ENCODE measurements around the gene ALG1. TPM values are rescaled to one million over a fixed set of nuclear protein-coding genes. Genes with fewer than 3 reads are reported as not detected.

ALG1 gene
- total and polyA plus RNA-seq, 2 of the 13 experiments (the other 11 are each of a cell fraction or from before 2014, with no cell fraction given) = 43.3 to 75.6 TPM

DNA sequence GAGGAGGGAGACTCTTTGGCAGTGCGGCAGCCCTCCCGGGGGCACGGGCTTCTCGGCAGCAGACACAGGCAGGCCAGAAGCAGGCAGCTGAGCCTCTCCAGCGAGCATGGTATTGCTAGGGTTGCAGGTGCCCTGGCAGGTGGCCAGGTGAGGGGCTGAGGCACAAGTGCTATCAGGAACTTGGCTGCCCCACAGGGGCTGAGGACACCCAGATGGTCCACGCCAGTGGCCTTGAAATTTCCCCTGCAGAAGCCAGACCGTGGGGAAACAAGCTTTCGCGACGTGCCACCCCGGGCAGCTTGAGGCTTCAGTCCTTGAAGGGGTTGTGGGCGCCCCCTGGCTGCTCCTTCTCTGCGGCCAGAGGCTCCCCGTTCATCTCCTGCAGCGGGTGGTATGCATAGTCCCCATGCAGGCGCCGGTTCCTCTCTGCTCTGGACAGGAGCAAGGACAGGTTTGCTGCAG, 46.4 kb upstream of the ALG1 start (continued):
- TF ChIP-seq, protein P1, sequence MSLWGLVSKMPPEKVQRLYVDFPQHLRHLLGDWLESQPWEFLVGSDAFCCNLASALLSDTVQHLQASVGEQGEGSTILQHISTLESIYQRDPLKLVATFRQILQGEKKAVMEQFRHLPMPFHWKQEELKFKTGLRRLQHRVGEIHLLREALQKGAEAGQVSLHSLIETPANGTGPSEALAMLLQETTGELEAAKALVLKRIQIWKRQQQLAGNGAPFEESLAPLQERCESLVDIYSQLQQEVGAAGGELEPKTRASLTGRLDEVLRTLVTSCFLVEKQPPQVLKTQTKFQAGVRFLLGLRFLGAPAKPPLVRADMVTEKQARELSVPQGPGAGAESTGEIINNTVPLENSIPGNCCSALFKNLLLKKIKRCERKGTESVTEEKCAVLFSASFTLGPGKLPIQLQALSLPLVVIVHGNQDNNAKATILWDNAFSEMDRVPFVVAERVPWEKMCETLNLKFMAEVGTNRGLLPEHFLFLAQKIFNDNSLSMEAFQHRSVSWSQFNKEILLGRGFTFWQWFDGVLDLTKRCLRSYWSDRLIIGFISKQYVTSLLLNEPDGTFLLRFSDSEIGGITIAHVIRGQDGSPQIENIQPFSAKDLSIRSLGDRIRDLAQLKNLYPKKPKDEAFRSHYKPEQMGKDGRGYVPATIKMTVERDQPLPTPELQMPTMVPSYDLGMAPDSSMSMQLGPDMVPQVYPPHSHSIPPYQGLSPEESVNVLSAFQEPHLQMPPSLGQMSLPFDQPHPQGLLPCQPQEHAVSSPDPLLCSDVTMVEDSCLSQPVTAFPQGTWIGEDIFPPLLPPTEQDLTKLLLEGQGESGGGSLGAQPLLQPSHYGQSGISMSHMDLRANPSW (CRISPR knock-in tag; IDR thresholded peaks at IDR 0.05; ENCODE audit: borderline replicate concordance) = no peak
- TF ChIP-seq PAX8 (CRISPR knock-in tag; IDR thresholded peaks at IDR 0.05; ENCODE audit: borderline replicate concordance) (no peak), ZNF468 (CRISPR knock-in tag; IDR thresholded peaks at IDR 0.05) (no peak), RFX5 (IDR thresholded peaks at IDR 0.05; ENCODE audit: low read depth, low read length) (no peak), SP1 (IDR thresholded peaks at IDR 0.05) (no peak), SP1 (CRISPR knock-in tag; IDR thresholded peaks at IDR 0.05) (no peak), ZFP1 (CRISPR knock-in tag; IDR thresholded peaks at IDR 0.05) (no peak), SMC3 (IDR thresholded peaks at IDR 0.05; ENCODE audit: low read length) (0 out of 2 replicates have a peak, but pooled peaks have one; percentile 2), KAT2B (IDR thresholded peaks at IDR 0.05; ENCODE audit: borderline replicate concordance, low read depth, low read length) (no peak), ZFP90 (CRISPR knock-in tag; IDR thresholded peaks at IDR 0.05; ENCODE audit: borderline replicate concordance) (no peak), TARDBP (CRISPR knock-in tag; IDR thresholded peaks at IDR 0.05) (no peak), ZNF570 (CRISPR knock-in tag; IDR thresholded peaks at IDR 0.05; ENCODE audit: borderline replicate concordance) (no peak), NFATC3 (CRISPR knock-in tag; IDR thresholded peaks at IDR 0.05) (no peak), ZNF891 (CRISPR knock-in tag; IDR thresholded peaks at IDR 0.05) (no peak), NR2F2 (IDR thresholded peaks at IDR 0.05; ENCODE audit: borderline replicate concordance, low read depth) (no peak), ZMAT3 (CRISPR knock-in tag; conservative IDR thresholded peaks at IDR 0.05) (no peak), ARNT2 (CRISPR knock-in tag; IDR thresholded peaks at IDR 0.05; ENCODE audit: low read depth) (0 out of 2 replicates have a peak, but pooled peaks have one; percentile 14), ZNF547 (CRISPR knock-in tag; IDR thresholded peaks at IDR 0.05) (no peak), PAF1 (CRISPR knock-in tag; IDR thresholded peaks at IDR 0.05) (no peak), SRSF1 (optimal IDR thresholded peaks at IDR 0.05; ENCODE audit: low read depth, low read length) (no peak), ADNP (CRISPR knock-in tag; IDR thresholded peaks at IDR 0.05) (no peak), MBNL3 (CRISPR knock-in tag; conservative IDR thresholded peaks at IDR 0.05) (no peak), MBD4 (IDR thresholded peaks at IDR 0.05; ENCODE audit: borderline replicate concordance, low read length) (no peak), NFKBIZ (CRISPR knock-in tag; IDR thresholded peaks at IDR 0.05) (no peak), RXRA (CRISPR knock-in tag; IDR thresholded peaks at IDR 0.05) (0 out of 2 replicates have a peak, but pooled peaks have one; percentile 30)
- TF ChIP-seq, protein P2, sequence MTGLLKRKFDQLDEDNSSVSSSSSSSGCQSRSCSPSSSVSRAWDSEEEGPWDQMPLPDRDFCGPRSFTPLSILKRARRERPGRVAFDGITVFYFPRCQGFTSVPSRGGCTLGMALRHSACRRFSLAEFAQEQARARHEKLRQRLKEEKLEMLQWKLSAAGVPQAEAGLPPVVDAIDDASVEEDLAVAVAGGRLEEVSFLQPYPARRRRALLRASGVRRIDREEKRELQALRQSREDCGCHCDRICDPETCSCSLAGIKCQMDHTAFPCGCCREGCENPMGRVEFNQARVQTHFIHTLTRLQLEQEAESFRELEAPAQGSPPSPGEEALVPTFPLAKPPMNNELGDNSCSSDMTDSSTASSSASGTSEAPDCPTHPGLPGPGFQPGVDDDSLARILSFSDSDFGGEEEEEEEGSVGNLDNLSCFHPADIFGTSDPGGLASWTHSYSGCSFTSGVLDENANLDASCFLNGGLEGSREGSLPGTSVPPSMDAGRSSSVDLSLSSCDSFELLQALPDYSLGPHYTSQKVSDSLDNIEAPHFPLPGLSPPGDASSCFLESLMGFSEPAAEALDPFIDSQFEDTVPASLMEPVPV (CRISPR knock-in tag; IDR thresholded peaks at IDR 0.05) = no peak
- TF ChIP-seq, protein P3, sequence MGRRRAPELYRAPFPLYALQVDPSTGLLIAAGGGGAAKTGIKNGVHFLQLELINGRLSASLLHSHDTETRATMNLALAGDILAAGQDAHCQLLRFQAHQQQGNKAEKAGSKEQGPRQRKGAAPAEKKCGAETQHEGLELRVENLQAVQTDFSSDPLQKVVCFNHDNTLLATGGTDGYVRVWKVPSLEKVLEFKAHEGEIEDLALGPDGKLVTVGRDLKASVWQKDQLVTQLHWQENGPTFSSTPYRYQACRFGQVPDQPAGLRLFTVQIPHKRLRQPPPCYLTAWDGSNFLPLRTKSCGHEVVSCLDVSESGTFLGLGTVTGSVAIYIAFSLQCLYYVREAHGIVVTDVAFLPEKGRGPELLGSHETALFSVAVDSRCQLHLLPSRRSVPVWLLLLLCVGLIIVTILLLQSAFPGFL (CRISPR knock-in tag; IDR thresholded peaks at IDR 0.05) = no peak
- TF ChIP-seq, protein P4, sequence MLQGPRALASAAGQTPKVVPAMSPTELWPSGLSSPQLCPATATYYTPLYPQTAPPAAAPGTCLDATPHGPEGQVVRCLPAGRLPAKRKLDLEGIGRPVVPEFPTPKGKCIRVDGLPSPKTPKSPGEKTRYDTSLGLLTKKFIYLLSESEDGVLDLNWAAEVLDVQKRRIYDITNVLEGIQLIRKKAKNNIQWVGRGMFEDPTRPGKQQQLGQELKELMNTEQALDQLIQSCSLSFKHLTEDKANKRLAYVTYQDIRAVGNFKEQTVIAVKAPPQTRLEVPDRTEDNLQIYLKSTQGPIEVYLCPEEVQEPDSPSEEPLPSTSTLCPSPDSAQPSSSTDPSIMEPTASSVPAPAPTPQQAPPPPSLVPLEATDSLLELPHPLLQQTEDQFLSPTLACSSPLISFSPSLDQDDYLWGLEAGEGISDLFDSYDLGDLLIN (CRISPR knock-in tag; IDR thresholded peaks at IDR 0.05; ENCODE audit: borderline replicate concordance) = no peak
